NCI-H1694 treated with DMSO at 0.1 percent for 48 hours (cell line): Measurements from ENCODE around the gene GSTM3.

Source experiments
- DNase-seq: peaks from one replicate; lab custom pipeline; 2025; lab: John Stamatoyannopoulos, UW

GSTM3 gene

GRCh38 chr1:109740615-109741373 is at the start of gene GSTM3:
Gene GSTM3 (minus strand): TSS chr1:109741038. CDS start chr1:109740287, 751 bp downstream.
- no peak for DNase-seq

- DNase-seq = no peak
Observed at GRCh38 chr1:109790329-109790728, 49.5 kb upstream of the GSTM3 start.

DNA sequence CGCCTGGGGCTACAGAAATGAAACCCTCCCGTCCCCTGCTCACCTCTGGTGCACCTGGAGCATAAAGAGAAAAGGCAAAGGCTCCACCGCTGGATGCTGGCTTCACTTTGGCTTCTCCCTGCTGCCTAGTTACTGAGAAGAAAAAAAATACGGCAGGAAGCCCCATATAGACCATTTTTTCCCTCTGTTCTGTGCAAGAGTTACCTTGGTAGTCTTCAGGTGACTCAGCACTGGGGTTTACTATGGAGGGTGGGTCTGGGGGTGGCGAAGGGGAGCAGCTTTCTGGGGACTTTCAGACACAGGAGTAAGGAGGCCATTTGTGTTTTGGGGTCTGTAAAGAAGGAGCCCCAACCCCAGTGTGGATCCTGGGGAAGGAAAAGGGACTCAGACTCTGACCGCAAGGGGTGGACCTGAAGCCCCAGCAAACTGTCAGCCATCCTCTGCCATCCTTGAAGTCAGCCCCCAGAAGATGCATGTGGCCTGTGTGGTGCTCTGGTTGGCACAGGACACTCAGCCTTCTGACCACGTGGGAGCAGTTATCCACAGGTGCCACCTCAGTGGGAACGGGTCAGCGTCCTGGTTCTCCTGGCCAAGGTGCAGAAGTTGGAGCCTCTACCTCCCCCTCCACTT is 48.8 kb upstream of the GSTM3 start:
- no peak for DNase-seq

GRCh38 chr1:109788695-109789521 is 48.1 kb upstream of the GSTM3 start:
- no peak for DNase-seq

DNA sequence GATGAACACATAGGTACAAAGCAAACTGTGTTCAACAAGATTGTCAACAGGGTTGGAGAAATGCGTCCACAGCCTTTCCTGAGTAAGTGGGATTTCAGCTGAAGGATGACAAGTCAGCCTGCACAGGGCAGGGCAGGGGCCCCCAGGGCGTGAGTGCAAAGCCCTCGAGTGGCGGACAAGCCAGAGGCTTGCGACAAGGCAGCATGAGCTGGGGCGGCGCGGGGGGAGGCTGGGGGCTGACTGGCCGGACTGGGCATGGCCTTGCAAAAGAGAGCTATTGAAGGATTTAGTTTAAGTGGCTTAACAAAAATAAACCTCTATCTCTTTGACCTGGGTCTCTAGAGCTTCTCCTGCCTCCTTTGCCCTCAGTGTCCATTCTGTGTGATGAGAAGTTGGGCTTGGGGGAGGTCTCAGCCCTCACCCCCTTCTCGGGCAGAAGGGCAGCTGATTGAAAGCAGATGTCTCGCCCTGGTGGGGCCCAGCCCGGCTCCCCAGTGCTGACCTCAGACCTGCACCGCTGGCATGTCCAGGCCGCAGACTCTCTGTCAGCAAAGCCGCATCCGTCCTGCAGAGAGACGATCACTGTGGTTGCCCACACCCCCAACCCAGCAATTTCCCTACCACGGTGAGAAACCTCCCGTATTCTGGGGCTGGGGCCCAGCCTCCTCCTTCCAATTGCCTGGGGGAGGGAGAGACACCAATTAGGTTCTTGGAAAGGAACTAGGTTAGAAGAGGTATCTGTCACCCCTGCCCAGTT is 47.2 kb upstream of the GSTM3 start:
- no peak for DNase-seq

- DNase-seq = no peak
Observed at GRCh38 chr1:109787211-109787844, 46.5 kb upstream of the GSTM3 start.

GRCh38 chr1:109786531-109787021 is 45.7 kb upstream of the GSTM3 start:
- no peak for DNase-seq

DNA sequence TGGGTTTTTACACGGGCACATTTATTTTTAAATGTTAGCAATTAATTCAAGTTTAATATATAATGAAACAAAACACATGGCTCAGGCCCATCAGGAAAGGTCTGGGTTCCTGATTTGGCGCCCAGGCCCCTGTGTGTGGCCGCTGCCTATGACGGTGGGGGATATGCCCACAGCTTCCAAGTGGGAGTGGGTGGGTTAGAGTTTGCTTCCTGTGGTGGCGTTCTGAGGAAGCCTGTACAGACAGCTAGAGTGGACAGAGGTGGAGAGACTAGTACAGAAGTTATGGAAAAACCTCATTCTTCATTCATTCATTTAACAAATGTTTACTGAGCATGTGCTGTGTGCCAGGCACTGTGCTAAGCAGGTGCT is 45.3 kb upstream of the GSTM3 start:
- DNase-seq = no peak

GRCh38 chr1:109785446-109786111 is 44.7 kb upstream of the GSTM3 start:
- DNase-seq = no peak

DNA sequence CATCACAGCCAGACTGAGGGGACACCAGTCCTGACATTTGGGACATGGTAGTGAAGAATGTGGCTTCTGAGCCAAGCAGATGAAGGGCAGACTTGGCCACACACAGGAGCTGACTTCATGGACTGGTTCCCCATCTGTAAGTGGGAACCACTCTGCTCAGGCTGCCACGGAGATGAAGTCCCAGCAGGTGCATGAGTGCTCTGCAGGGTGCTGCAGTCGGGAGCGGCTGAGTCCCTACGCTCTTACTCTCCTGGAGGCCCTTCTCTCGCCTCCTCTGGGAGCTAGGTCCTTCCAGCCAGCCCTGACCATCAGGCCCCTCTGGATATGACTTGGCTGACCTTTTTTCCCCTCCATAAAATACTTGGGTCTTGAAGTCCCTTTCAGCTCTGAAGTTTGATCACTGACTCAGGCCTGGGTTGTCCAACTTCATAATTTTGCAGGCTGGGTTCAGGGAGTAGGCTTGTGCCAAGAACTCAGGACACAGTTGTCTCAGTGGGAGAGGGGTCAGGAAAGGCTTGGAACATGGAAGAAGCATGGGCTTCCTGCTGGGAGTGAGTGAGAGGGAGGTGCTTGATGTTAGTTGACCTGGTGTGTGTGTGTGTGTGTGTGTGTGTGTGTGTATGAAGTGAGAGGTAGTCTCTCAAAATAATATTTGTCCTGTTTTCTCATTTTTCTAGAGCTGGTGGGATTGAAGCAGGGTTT is 43.9 kb upstream of the GSTM3 start:
- no peak for DNase-seq

- no peak for DNase-seq
Observed at GRCh38 chr1:109783436-109783835, 42.6 kb upstream of the GSTM3 start.

DNA sequence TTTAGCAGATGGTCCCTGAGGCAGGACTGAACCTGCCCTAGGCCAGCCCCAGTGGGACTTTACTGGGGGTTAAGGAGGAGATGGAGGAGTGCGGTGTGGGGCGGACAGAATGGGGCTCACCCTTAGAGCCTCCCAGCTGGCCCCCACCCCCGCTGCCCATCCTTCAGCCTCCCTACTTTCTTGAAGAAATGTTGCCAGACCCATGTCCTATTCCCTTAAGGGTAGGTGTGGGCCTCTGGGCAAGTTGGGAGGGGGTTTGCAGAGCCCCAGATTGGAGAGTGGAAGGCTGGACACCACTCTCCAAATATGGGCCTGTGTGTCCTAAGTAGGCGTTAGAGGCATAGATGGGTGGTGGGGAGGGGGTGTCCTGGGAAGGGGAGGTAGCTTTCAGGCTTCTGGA is 42.1 kb upstream of the GSTM3 start:
- DNase-seq = no peak

- no peak for DNase-seq
Observed at GRCh38 chr1:109782514-109782913, 41.7 kb upstream of the GSTM3 start.

DNA sequence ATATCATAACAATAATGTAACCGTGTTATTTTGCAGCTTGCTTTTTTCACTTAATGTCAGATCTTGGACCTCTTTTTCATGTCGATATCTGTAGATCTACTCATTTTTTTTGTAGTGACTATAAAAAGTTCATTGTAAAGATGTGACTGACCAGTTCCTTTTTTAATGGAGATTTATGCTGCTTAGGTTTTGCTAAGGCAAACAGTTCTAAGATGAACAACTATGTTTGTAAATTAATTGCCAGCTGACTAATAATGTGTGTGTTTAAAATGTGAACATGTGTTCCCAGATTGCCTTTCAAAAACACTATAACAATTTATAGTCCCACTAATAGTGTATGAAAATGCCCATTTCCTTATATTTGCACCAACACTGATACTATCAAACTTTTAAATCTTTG is 41.0 kb upstream of the GSTM3 start:
- no peak for DNase-seq

GRCh38 chr1:109780982-109781381 is 40.1 kb upstream of the GSTM3 start:
- no peak for DNase-seq

GRCh38 chr1:109777980-109778625 is 37.3 kb upstream of the GSTM3 start:
- no peak for DNase-seq

DNA sequence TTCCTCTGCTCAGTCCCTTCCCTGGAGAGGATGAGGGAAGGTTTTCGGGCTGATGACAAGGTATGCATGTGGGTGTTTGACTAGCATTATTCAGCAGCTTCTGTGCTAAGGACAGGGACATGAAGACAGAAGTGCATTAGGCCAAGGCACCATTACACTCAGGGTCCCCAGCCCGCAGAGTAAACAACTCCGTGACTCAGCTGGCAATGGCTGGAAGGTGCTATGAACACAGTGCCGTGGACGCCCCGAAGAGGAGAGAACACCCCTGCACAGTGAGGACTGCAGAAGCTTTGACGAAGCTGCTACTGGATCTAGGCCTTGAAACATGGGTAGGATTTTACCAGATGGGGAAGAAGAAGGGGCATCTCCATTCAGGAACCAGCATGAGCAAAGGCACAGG is 36.6 kb upstream of the GSTM3 start:
- DNase-seq = no peak

DNA sequence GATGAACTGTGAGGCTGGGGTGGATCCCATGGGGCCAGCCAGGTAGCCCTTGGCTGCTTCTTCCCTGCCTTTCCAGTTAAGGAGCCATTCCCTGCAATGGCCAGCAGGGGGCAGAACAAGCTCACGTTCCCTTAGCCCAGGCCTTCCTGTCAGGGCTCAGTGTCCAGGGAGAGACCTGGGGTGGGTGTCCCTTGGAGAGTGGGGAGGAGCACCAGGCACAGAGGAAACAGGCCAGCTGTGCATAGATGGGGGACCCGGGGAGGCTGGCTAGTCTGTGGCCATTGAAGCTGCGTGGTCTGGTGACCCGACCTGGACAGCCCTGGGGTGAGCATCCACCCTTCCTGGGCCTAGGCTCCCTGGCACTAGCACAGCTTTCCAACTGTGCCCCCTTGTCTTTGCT is 36.1 kb upstream of the GSTM3 start:
- peak; percentile 65 for DNase-seq

- DNase-seq = no peak
Observed at GRCh38 chr1:109776206-109776835, 35.5 kb upstream of the GSTM3 start.
